Effector CD8-positive, alpha-beta T cell (primary cell): ENCODE results near the gene OR51A7.
"Not testable (repeated sequence)": the region's sequence is repeated elsewhere in the genome, so short reads cannot be mapped to it uniquely, and the experiment has no call there.

Source experiments
- DNase-seq: peaks from one replicate; lab custom pipeline; 2025; lab: John Stamatoyannopoulos, UW
- total RNA-seq, 4 experiments: gene quantifications; one replicate each; lab custom pipeline; 2026; lab: John Stamatoyannopoulos, UW

OR51A7 gene, protein sequence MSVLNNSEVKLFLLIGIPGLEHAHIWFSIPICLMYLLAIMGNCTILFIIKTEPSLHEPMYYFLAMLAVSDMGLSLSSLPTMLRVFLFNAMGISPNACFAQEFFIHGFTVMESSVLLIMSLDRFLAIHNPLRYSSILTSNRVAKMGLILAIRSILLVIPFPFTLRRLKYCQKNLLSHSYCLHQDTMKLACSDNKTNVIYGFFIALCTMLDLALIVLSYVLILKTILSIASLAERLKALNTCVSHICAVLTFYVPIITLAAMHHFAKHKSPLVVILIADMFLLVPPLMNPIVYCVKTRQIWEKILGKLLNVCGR
- total RNA-seq, result 0 reads per million in 4 experiments

GRCh38 chr11:4903484-4903883 is at the start of gene OR51A7:
TSS of gene OR51A7 (plus strand) at chr11:4903783. CDS start at chr11:4907370, 3,587 bp downstream.
- no peak for DNase-seq

GRCh38 chr11:4854286-4854685 is 49.3 kb upstream of the OR51A7 start:
- DNase-seq, result not testable (repeated sequence)

GRCh38 chr11:4862447-4863236 is 40.9 kb upstream of the OR51A7 start:
- DNase-seq, result no peak

- DNase-seq, result no peak
Observed at GRCh38 chr11:4863876-4864275, 39.7 kb upstream of the OR51A7 start.

DNA sequence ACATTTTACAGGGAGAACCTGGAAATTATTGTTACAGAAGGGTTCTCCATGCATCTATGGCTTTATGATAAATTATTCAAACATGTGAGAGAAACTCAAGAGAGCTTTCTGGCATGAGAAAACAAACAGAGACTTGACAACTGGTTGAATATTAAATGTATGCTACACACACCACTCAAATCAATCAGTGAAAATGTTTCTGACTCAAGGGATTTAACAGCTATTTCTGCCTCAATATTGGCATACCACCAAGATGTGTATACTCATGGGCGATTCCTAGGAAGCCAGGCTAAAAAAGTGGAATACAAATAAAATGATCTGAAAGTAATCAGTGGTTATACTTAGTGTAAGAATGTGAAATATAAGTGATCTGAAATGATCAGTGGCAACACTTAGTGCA is 37.7 kb upstream of the OR51A7 start:
- no peak for DNase-seq

GRCh38 chr11:4881188-4881587 is 22.4 kb upstream of the OR51A7 start:
- no peak for DNase-seq

DNA sequence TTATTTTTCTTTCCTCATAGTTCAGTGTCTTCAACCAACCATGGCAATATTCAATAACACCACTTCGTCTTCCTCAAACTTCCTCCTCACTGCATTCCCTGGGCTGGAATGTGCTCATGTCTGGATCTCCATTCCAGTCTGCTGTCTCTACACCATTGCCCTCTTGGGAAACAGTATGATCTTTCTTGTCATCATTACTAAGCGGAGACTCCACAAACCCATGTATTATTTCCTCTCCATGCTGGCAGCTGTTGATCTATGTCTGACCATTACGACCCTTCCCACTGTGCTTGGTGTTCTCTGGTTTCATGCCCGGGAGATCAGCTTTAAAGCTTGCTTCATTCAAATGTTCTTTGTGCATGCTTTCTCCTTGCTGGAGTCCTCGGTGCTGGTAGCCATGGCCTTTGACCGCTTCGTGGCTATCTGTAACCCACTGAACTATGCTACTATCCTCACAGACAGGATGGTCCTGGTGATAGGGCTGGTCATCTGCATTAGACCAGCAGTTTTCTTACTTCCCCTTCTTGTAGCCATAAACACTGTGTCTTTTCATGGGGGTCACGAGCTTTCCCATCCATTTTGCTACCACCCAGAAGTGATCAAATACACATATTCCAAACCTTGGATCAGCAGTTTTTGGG is 21.6 kb upstream of the OR51A7 start, which contains the start of gene OR51T1:
Gene OR51T1 (plus strand): TSS at position 41 of the 641 bp plus-strand sequence. CDS start 0 bp downstream, at position 41.
- no peak for DNase-seq

GRCh38 chr11:4882543-4882942 is 21.0 kb upstream of the OR51A7 start:
- DNase-seq, result no peak

- DNase-seq, result no peak
Observed at GRCh38 chr11:4884361-4884760, 19.2 kb upstream of the OR51A7 start.

GRCh38 chr11:4886186-4886585 is 17.4 kb upstream of the OR51A7 start:
- DNase-seq, result no peak

DNA sequence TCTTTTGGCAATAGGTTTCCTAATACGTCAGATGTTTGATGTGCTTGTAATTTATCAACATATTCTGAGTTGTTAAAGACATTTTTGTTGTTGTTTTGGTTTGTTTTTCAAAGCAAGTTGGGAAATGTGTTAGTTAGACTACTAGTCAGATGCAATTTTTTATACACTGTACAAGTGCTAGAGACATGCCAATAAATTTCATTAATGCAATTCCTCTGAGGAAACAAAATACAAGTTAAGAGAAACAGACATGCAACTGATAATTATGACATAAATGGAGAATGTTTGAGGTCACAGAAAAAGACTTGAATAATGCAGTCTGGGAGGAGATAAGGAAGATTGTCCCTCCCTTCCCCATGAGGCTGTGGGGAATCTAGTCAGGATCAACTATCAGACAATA is 16.0 kb upstream of the OR51A7 start:
- DNase-seq, result no peak

GRCh38 chr11:4890279-4890678 is 13.3 kb upstream of the OR51A7 start:
- no peak for DNase-seq

- DNase-seq, result no peak
Observed at GRCh38 chr11:4891996-4892640, 11.5 kb upstream of the OR51A7 start.

DNA sequence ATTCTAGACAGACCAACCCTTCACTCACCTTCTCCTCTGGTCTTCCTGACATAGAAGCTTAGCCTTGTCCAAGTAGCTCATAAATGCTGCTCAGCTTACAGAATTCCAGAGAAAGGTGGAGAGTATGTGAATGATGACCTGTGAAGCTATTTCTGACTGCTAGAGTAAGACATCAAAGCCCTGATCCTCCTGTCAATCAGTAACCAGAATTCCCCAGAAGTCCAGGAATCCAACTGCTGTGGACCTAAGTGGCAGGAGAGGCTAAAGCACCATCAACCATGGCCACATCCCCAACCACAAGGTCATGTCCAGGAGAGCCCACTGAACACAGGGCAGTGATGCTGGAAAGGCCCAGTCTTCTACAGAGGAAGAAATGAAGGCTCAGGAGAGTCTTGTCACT is 13.0 kb downstream of the OR51A7 start:
- no peak for DNase-seq

- DNase-seq, result no peak
Observed at GRCh38 chr11:4919250-4919649, 15.7 kb downstream of the OR51A7 start, which contains the start of gene OR51G2. TSS of gene OR51G2 (minus strand) at chr11:4919350. CDS start at chr11:4915663, 3,687 bp downstream.

DNA sequence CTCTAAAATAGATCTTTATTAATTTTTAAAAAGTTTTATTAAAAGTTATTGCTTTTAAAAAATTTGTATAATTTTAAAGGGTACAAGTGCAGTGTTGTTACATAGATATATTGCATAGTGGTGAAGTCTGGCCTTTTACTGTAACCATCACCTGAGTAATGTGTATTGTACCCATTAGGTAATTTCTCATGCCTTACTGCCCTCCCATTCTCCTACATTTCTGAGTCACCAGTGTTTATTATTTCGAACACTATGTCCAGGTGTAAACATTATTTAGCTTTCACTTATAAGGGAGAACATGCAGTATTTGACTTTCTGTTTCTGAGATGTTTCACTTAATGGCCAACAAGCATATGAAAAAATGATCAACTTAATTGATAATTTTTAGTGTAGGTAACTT is 18.2 kb downstream of the OR51A7 start:
- DNase-seq, result no peak

DNA sequence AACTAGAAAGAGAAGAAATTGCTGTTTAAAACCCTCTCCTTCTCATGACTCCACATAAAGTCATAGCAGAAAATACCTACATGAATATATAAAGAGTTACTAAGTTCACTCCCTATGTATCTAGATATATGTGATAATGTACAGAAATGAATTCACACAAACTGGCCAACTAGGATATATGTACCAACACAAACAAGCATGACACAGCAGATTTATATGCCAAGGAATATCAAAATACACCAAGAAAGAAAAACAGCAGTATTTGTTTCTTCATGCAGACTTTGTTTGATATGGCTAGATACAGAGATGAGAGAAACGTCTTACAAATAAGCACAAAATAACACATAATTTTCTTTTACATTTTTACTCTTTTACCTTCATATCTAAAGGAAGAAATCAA is 18.7 kb downstream of the OR51A7 start:
- no peak for DNase-seq

DNA sequence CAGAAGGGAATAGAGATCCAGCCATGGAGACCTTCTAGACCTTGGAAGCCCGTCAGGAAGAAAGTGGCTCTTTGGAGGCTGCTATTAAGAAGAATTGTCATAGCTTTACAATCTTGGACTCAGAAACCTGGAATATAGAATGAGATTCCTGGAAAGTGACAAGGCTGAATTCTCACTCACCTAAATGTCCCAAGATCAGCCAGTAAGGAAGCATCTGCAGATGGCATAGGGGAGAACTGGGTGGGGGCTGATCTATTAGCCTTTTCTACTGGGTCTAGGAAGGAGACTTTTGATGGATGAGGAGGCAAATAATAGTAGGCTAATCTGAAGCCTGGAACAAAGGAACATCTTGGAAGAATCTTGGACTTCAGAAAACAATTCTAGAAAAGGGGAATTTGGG is 20.7 kb downstream of the OR51A7 start, which contains the start of gene OR51G1:
Gene OR51G1 (minus strand): TSS at position 101 of the 400 bp plus-strand sequence. CDS start 0 bp downstream, at position 101.
- no peak for DNase-seq

DNA sequence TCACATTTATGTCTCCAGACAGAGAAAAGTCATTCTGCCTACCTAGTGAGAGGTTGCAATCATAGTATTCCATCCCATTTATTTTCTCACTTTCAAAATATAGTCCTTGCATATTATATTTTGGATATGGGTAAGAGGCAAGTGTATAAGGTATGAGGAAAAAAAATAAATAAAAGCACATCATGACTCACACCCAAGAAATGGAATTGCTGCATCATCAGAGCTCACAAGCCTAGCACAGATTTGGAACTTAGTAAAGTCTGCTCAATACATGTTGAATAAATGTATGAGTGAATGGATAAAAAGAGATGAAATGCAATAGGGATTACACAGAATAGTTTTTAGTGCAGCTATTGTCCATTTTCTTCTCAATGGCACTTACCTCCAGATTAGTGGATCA is 23.0 kb downstream of the OR51A7 start:
- no peak for DNase-seq

- no peak for DNase-seq
Observed at GRCh38 chr11:4932751-4933150, 29.2 kb downstream of the OR51A7 start.

GRCh38 chr11:4936745-4937144 is 33.2 kb downstream of the OR51A7 start:
- DNase-seq, result no peak

DNA sequence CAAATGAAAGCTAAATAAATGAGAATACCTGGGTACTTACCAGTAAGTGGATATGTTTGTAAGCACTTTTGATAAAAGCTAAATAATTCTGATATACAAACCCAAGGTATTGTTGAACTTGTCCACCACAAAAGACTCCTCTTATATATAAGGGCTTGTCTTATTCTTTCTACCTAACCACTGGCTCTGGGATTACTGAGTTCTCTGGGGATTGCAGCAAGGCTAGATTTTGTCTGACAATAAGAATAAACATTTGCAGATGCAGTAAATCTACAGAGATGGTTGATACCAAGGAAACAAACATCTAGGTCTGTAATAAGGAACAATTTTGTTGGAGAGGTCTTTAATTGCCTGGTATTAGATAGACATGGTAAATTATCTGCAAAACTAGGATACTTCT is 43.9 kb downstream of the OR51A7 start, which contains the start of gene OR51A4:
Gene OR51A4 (minus strand): TSS at position 101 of the 400 bp plus-strand sequence. CDS start 505 bp downstream, outside the sequence.
- no peak for DNase-seq
